Measurements from ENCODE around the gene ZFYVE28.

The ZFYVE28 gene

GRCh38 chr4:2304321-2304876 is 114.0 kb downstream of the ZFYVE28 start:
- DNase-seq (ENCODE audit: low read depth in 2 of 2), result no peak

GRCh38 chr4:2303686-2304320 is 114.6 kb downstream of the ZFYVE28 start:
- no peak for DNase-seq (ENCODE audit: low read depth in 2 of 2)

GRCh38 chr4:2303121-2303685 is 115.2 kb downstream of the ZFYVE28 start:
- DNase-seq (ENCODE audit: low read depth in 2 of 2), result no peak

- DNase-seq (ENCODE audit: low read depth in 2 of 2), result no peak
Measured at GRCh38 chr4:2302387-2303119, 115.9 kb downstream of the ZFYVE28 start.

- no peak for DNase-seq (ENCODE audit: low read depth in 2 of 2)
Measured at GRCh38 chr4:2301806-2302205, 116.6 kb downstream of the ZFYVE28 start.

GRCh38 chr4:2301225-2301642 is 117.2 kb downstream of the ZFYVE28 start:
- DNase-seq (ENCODE audit: low read depth in 2 of 2), result no peak

- DNase-seq (ENCODE audit: low read depth in 2 of 2), result no peak
Measured at GRCh38 chr4:2300431-2301224, 117.8 kb downstream of the ZFYVE28 start.

GRCh38 chr4:2299794-2300193 is 118.7 kb downstream of the ZFYVE28 start:
- DNase-seq (ENCODE audit: low read depth in 2 of 2), result no peak

- DNase-seq (ENCODE audit: low read depth in 2 of 2), result no peak
Measured at GRCh38 chr4:2298532-2298991, 119.9 kb downstream of the ZFYVE28 start.

GRCh38 chr4:2297606-2298531 is 120.6 kb downstream of the ZFYVE28 start:
- no peak for DNase-seq (ENCODE audit: low read depth in 2 of 2)

- DNase-seq (ENCODE audit: low read depth in 2 of 2), result no peak
Measured at GRCh38 chr4:2296631-2297601, 121.5 kb downstream of the ZFYVE28 start.

GRCh38 chr4:2295900-2296442 is 122.5 kb downstream of the ZFYVE28 start:
- no peak for DNase-seq (ENCODE audit: low read depth in 2 of 2)

GRCh38 chr4:2295500-2295899 is 122.9 kb downstream of the ZFYVE28 start:
- DNase-seq (ENCODE audit: low read depth in 2 of 2), result no peak

- no peak for DNase-seq (ENCODE audit: low read depth in 2 of 2)
Measured at GRCh38 chr4:2292646-2293108, 125.8 kb downstream of the ZFYVE28 start.

GRCh38 chr4:2291705-2292645 is 126.5 kb downstream of the ZFYVE28 start:
- no peak for DNase-seq (ENCODE audit: low read depth in 2 of 2)

- peak; percentile 44 to 63 for DNase-seq (ENCODE audit: low read depth in 2 of 2)
Measured at GRCh38 chr4:2290974-2291704, 127.3 kb downstream of the ZFYVE28 start.

- no peak for DNase-seq (ENCODE audit: low read depth in 2 of 2)
Measured at GRCh38 chr4:2290488-2290887, 128.0 kb downstream of the ZFYVE28 start.
